Keratinocyte (primary cell): ENCODE data around the gene TMPRSS11E.

Experiments used
- EZH2 ChIP-seq: IDR thresholded peaks from one replicate; pipeline ENCODE4 v1.6.1; 2012; ENCODE audit warnings: inconsistent platforms, mild to moderate bottlenecking, low read length, moderate library complexity
- TF ChIP-seq, protein P1 (sequence below), 3 experiments: IDR thresholded peaks in 1 of 3; conservative IDR thresholded peaks in 1 of 3; optimal IDR thresholded peaks in 1 of 3; 2 replicates in 2 of 3; 3 replicates in 1 of 3; pipeline versions ENCODE3 to v1.5.1; 2011; ENCODE audit warnings: low read length in 3 of 3, mild to moderate bottlenecking in 3 of 3, moderate library complexity in 2 of 3, control low read depth in 1 of 3, inconsistent platforms in 1 of 3; ENCODE audit not compliant: insufficient read depth in 2 of 3; ENCODE audit errors: extremely low read depth in 1 of 3

DNA sequence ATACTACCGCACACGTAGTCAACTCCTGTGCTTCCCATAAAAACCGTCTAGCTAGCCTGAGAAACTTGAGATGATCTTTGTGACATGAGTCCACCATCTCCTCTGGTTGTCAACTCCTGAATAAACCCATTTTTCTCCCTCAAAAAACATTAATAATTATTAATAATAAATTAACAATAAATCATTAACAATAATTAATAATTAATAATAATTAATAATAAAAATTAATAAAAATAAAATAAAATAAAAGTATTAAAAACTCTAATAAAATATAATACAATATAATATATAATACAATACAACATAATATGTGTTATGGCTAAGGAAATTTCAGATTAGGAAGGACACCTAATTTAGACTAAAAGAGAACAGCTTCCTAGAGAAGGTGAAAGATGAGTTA lies 20.7 kb upstream of the TMPRSS11E start:
- TF ChIP-seq, protein P1, sequence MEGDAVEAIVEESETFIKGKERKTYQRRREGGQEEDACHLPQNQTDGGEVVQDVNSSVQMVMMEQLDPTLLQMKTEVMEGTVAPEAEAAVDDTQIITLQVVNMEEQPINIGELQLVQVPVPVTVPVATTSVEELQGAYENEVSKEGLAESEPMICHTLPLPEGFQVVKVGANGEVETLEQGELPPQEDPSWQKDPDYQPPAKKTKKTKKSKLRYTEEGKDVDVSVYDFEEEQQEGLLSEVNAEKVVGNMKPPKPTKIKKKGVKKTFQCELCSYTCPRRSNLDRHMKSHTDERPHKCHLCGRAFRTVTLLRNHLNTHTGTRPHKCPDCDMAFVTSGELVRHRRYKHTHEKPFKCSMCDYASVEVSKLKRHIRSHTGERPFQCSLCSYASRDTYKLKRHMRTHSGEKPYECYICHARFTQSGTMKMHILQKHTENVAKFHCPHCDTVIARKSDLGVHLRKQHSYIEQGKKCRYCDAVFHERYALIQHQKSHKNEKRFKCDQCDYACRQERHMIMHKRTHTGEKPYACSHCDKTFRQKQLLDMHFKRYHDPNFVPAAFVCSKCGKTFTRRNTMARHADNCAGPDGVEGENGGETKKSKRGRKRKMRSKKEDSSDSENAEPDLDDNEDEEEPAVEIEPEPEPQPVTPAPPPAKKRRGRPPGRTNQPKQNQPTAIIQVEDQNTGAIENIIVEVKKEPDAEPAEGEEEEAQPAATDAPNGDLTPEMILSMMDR (optimal IDR thresholded peaks at IDR 0.05 in 1 of 3, IDR thresholded peaks at IDR 0.05 in 1 of 3, conservative IDR thresholded peaks at IDR 0.05 in 1 of 3; ENCODE audit: extremely low read depth in 1 of 3, insufficient read depth in 2 of 3, low read length in 3 of 3): no peak
- no peak for TF ChIP-seq EZH2
